Skin epidermis (tissue), 12 donors: Measurements from ENCODE around the gene ATP2C2.
A peak's percentile ranks its signal among the peaks of the same experiment; 100 is the strongest.
"Not testable (repeated sequence)": the region's sequence is repeated elsewhere in the genome, so short reads cannot be mapped to it uniquely, and the experiment has no call there.

Experiments
- H3K27ac ChIP-seq, 21 experiments: fragments of 200-600 bp; sonication (generic) in 11 of 21; one replicate each; pipeline ENCODE4 v1.5.0; 2020; ENCODE audit warnings: mild to moderate bottlenecking in 3 of 21, inconsistent platforms in 2 of 21, moderate library complexity in 2 of 21
- H3K4me3 ChIP-seq, 7 experiments: fragments of 200-600 bp; sonication (generic) in 2 of 7; one replicate each; pipeline ENCODE4 v1.5.0; 2020; ENCODE audit warnings: inconsistent platforms in 2 of 7, mild to moderate bottlenecking in 2 of 7, moderate library complexity in 1 of 7

Gene ATP2C2

DNA sequence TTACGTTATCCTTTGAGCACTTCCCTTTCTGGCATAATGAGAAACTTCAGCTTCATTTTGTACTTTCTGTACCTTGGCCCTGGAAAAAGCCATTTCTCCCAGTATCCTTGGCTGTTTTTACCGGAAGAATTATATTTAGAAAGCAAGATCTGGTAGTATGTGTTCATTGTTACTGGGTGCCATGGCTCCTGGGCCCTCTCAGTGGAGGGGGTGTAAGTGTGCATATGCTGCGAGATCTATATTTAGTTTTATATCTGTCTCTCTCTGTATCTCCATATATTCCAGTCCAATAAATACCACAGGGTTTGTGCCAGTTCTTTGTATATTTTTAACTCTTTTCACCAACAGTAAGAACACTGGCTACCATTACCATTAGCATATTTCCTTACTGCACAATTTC, 17.7 kb downstream of the ATP2C2 start:
- Histone ChIP-seq H3K4me3 (no peak overlapping the region), H3K27ac (no peak overlapping the region)

DNA sequence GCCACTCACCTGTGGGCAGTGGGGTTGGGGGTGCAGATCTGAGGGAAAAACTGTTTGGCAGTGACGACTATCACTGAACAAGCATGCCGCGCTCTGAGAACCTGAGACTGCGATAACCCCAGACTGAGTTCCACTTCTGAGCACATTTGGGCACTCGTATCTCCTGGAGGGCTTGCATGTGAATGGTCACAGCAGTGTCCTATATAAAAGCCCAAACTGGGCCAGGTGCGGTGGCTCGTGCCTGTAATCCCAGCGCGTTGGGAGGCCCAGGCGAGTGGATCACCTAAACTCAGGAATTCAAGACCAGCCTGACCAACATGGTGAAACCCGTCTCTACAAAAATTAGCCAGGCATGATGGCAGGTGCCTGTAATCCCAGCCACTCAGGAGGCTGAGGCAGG, 18.7 kb downstream of the ATP2C2 start:
- Histone ChIP-seq H3K4me3 (no peak overlapping the region), H3K27ac (no peak overlapping the region)

- no peak overlapping the region for H3K27ac ChIP-seq
- H3K4me3 ChIP-seq = no peak overlapping the region
Measured at GRCh38 chr16:84390131-84390785, 21.9 kb downstream of the ATP2C2 start.

- H3K27ac ChIP-seq = peak overlapping the region in 1 of 21 experiments; percentile 37
- H3K4me3 ChIP-seq = no peak overlapping the region
Measured at GRCh38 chr16:84391151-84392030, 23.1 kb downstream of the ATP2C2 start.

DNA sequence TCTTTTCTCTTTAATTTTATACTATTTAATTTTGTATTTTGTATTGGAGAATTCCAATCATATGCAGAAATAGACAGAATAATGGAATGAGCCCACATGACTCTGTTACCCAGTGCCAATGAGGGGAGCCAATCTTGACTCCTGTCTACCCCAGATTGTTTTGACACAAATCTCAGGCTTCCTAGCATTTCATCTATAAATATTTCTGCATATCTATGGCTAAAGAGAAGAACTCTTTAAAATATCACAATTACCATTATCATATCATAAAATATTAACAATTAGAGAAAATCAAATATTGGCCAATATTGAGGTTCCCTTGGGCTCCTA, 23.7 kb downstream of the ATP2C2 start:
- H3K4me3 ChIP-seq = no peak overlapping the region
- no peak overlapping the region for H3K27ac ChIP-seq

DNA sequence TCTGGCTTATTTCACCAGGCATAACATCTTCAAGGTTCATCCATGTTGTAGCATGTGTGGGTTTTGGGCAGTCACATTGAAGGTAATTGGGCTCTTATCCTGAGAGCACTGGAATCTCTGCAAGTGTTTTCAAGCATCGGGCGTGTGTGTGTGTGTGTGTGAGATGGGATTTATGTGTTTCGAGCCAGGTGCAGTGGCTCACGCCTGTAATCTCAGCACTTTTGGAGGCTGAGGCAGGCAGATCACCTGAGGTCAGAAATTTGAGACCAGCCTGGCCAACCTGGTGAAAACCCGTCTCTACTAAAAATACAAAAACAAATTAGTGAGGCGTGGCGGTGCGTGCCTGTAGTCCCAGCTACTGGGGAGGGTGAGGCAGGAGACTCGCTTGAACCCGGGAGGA, 27.7 kb downstream of the ATP2C2 start:
- H3K4me3 ChIP-seq = not testable (repeated sequence)
- peak overlapping the region in 2 of 21 experiments; percentile 7 to 55 for H3K27ac ChIP-seq

- Histone ChIP-seq H3K4me3 (no peak overlapping the region), H3K27ac (peak overlapping the region in 2 of 21 experiments; percentile 7 to 55)
Measured at GRCh38 chr16:84396537-84397008, 28.2 kb downstream of the ATP2C2 start.

GRCh38 chr16:84397090-84397489, 28.8 kb downstream of the ATP2C2 start:
- H3K4me3 ChIP-seq = no peak overlapping the region
- no peak overlapping the region for H3K27ac ChIP-seq

- Histone ChIP-seq H3K4me3 (no peak overlapping the region), H3K27ac (no peak overlapping the region)
Measured at GRCh38 chr16:84398701-84399100, 30.4 kb downstream of the ATP2C2 start.

DNA sequence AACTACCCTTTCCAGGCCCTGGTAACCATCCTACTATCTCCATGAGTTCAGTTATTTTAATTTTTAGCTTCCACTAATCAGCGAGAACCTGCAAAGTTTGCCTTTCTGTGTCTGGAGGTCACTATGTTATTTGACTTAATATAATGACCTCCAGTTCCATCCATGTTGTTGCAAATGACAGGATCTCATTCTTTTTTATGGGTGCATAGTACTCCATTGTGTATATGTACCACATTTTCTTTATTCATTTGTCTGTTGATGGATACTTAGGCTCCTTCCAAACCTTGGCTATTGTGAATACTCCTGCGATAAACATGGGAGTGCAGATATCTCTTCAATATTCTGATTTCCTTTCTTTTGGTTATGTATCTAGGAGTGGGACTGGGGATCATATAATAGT, 31.6 kb downstream of the ATP2C2 start:
- H3K27ac ChIP-seq, H3K4me3 ChIP-seq: not testable (repeated sequence)

DNA sequence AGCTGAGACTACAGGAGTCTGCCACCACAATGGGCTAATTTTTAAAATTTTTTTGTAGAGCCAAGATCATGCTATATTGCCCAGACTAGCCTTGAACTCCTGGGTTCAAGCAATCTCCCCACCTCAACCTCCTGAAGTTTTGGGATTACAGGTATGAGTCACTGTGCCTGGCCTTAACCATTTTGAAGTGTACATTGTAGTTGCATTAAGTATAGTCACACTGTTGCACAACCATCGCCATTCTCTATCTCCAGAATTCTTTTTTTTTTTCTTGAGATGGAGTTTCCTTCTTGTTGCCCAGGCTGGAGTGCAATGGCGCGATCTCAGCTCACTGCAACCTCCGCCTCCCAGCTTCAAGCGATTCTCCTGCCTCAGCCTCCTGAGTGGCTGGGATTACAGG, 35.1 kb downstream of the ATP2C2 start:
- H3K4me3 ChIP-seq, H3K27ac ChIP-seq: not testable (repeated sequence)

GRCh38 chr16:84404324-84404723, 36.0 kb downstream of the ATP2C2 start:
- Histone ChIP-seq H3K27ac (no peak overlapping the region), H3K4me3 (no peak overlapping the region)

DNA sequence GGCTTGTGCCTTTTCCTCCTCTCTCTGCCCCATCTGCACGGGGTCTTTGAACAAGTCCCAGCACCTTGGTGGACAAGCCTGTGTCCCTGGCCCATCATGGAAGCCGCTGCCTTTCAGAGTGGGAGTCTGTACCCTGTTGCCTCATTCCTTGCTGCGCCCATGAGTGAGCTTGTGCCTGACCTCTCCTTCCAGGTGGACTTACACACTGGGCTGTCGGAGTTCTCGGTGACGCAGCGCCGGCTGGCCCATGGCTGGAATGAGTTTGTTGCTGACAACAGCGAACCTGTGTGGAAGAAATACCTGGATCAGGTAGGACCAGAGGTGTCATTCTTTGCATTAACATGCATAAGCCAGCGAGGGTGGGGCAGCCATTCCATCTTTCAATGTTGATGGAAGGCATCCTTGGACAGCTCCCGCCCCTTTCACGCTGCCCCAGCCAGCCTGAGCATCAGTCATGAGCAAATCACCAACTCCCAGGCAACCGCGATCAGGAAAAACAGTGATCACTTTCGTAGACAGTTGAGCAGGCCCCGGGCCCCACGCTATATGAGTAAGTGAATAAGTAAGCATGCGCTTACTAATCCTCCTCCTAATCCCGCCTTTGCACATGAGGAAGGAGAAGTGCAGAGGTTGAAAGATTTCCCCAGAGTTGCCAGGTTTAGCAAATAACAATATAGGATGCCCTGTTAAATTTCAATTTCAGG, 36.8 kb downstream of the ATP2C2 start:
- Histone ChIP-seq H3K27ac (no peak overlapping the region), H3K4me3 (no peak overlapping the region)

GRCh38 chr16:84406006-84406963, 37.9 kb downstream of the ATP2C2 start:
- Histone ChIP-seq H3K4me3 (no peak overlapping the region), H3K27ac (no peak overlapping the region)

DNA sequence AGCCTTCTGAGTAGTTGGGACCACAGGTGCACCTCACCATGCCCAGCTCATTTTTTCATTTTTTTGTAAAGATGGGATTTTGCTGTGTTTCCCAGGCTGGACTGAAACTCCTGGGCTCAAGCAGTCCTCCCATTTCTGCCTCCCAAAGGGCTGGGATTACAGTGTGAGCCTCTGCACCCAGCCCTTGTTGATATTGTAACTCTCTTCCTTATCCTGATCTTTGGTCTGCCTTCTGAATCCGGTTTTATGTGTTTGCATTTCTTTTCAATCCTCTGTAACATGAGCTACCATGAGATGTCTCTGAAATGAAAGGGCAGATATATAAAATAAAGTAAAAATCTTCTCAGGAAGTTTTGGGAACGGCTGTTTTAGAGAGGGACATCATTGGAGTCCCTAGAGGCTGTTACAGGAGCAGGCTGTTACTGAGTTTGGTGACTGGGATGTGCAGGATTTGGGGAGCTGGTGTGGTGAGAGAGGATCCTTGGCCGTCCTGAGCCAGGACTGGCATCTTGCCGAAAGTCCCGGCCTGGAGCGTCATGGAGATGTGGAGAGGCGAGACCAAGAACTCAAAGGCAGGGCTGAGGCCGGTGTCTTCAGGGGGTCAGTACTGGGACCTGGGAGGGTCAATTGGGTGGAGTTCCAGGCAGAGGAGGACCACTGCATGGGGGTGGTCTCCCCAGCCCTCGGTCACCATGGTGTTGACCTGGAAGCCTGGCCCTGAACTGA, 39.4 kb downstream of the ATP2C2 start:
- H3K27ac ChIP-seq = no peak overlapping the region
- H3K4me3 ChIP-seq = no peak overlapping the region

- H3K27ac ChIP-seq = no peak overlapping the region
Measured at GRCh38 chr16:84408314-84408690, 40.0 kb downstream of the ATP2C2 start.

DNA sequence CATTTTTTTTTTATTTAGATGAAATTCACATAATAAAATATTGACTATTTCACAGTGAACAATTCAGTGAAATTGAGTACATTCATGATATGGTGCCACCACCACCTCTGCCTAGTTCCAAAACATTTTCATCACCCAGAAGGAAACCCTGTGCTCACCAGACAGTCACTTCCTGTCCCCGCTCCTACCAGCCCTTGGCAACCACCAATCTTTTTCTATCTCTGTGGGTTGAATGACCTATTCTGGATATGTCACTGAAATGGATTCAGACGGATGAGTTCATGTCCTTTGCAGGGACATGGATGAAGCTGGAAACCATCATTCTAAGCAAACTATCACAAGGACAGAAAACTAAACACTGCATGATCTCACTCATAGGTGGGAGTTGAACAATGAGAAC, 40.5 kb downstream of the ATP2C2 start:
- Histone ChIP-seq H3K4me3 (no peak overlapping the region), H3K27ac (no peak overlapping the region)

More at GRCh38 chr16:84408314-84408690, 40.0 kb downstream of the ATP2C2 start:
- no peak overlapping the region for H3K4me3 ChIP-seq

- Histone ChIP-seq H3K4me3 (no peak overlapping the region), H3K27ac (no peak overlapping the region)
Measured at GRCh38 chr16:84410361-84411138, 42.2 kb downstream of the ATP2C2 start.
